GM10266 (cell line): Measurements from ENCODE around the gene GNLY.

Experiments
- DNase-seq: peaks from one replicate; pipeline ENCODE4 v3.0.0; 2012; ENCODE audit errors: extremely low spot score
- TF ChIP-seq, protein P1 (sequence below): IDR thresholded peaks from 2 replicates; pipeline ENCODE4 v1.5.1; 2012; ENCODE audit warnings: mild to moderate bottlenecking, low read depth; ENCODE audit not compliant: control insufficient read depth, insufficient read depth; ENCODE audit errors: missing control alignments

The GNLY gene

DNA sequence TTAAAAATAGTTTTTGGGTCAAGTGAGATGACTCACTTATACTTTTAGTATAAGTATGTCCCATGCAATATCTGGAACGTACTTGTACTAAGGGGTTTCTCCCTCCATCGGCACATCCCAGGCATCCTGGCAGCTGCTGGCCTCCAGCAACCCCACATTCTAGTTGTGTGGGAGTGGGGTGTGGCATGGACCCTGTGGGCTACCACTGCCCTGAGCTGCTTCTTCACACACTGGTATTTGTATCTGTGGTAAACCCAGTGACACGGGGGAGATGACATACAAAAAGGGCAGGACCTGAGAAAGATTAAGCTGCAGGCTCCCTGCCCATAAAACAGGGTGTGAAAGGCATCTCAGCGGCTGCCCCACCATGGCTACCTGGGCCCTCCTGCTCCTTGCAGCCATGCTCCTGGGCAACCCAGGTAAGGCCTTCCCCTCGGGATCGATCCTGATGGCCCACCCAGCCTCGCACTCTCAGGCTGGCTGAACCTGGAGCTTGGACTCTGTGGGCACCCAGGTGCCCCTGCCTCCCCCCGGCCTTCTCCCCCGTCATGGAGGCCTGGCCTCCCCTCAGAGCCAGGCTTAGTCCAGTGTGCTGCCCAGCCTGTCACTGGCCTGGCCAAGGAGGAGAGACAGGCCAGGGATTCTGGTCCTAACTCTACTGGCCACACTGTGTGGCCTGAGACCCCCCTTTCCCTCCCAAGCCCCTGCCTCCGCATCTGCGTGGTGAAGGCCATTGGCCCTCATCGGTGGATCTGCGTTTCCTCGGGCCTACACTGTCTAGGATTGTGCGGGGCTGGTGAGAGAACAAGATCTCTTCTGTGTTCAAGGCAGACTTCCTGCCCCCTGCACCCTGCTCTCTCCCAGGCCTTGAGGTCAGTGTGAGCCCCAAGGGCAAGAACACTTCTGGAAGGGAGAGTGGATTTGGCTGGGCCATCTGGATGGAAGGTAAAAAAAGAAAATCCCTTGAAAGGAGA is at the start of gene GNLY:
GNLY (plus strand) TSS at position 307 of the 974 bp plus-strand sequence; CDS start at position 368, 61 bp downstream.
- TF ChIP-seq, protein P1, sequence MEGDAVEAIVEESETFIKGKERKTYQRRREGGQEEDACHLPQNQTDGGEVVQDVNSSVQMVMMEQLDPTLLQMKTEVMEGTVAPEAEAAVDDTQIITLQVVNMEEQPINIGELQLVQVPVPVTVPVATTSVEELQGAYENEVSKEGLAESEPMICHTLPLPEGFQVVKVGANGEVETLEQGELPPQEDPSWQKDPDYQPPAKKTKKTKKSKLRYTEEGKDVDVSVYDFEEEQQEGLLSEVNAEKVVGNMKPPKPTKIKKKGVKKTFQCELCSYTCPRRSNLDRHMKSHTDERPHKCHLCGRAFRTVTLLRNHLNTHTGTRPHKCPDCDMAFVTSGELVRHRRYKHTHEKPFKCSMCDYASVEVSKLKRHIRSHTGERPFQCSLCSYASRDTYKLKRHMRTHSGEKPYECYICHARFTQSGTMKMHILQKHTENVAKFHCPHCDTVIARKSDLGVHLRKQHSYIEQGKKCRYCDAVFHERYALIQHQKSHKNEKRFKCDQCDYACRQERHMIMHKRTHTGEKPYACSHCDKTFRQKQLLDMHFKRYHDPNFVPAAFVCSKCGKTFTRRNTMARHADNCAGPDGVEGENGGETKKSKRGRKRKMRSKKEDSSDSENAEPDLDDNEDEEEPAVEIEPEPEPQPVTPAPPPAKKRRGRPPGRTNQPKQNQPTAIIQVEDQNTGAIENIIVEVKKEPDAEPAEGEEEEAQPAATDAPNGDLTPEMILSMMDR, result no peak

GRCh38 chr2:85644909-85645308 is 49.2 kb upstream of the GNLY start:
- TF ChIP-seq, protein P1, result no peak
- no peak for DNase-seq

More for the DNA sequence above, at the start of gene GNLY:
- DNase-seq, result no peak

DNA sequence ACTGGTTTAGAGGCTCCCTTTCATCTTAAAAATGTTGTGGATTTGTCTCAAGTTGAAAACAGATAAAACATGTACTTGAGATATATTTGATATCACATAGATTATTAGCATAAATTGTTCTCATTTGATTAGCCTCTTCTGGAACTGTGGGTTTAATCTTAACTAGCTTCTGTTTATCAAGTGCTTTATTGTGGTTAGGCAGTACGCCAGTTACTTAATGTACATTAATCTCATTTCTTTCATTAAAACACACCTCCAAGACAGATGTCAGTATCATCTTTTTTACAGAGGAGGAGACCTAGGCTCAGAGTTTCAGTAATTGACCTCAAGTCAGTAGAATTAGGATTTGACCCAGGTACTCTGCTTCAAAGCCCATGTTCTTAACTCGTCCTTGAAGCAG is 48.0 kb upstream of the GNLY start:
- DNase-seq, result no peak
- TF ChIP-seq, protein P1, result no peak

- DNase-seq, result no peak
- TF ChIP-seq, protein P1, result no peak
Observed at GRCh38 chr2:85647823-85648526, 46.2 kb upstream of the GNLY start.

- peak; percentile 30 for DNase-seq
Observed at GRCh38 chr2:85648619-85649018, 45.5 kb upstream of the GNLY start.

DNA sequence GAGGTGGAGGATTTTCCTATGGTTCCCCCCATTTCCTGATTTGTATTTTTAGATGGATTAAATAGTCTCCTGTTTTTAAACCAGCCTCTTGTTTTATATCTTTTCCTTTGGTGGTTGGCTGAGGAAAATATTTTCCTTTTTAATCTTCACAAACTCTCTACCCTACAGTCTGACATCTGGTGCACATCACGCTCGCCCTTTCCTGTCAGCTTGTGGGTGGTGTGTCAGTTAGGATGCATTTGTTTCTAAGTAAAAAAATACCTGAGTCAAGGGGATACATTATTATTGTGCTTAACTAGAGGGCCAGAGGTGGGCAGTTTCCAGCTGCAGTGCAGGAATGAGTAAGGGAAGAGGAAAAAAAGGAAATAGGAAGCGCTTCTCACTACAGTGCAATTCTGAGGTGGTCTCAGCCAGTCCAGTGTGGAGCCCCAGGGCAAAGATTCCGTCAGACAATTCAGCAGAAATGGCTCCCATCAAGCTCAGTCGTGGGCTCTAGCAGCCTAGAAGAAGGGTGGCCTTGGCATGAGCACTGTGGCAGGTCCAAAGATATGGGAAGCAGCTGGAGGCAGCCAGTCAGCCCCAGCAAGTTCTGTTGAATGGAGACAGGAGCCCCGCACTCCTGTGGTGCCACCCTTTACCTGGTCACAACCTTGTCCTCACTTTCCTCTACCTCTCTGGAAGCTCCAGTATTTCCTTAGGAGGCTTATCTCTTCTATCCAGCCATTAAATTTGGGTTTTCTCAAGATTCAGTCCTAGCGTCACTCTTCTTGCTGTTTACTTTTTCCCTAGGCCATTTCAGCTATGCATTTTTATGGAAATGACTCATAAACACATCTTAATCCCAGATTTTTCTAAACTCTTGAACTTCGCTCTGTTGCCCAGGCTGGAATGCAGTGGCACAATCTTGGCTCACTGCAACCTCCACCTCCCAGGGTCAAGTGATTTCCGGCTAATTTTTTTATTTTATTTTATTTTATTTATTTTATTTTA is 44.7 kb upstream of the GNLY start:
- DNase-seq, result no peak
- TF ChIP-seq, protein P1, result no peak

More at GRCh38 chr2:85648619-85649018, 45.5 kb upstream of the GNLY start:
- TF ChIP-seq, protein P1, result peak; percentile 36
